Measurements from ENCODE around the gene RAD9A.

Gene RAD9A

GRCh38 chr11:67409781-67410368 is 18.1 kb downstream of the RAD9A start:
- no peak for TF ChIP-seq CTCF (IDR thresholded peaks at IDR 0.05; ENCODE audit: insufficient read depth, missing control alignments)
- FAIRE-seq, result no peak
- DNase-seq (ENCODE audit: insufficient read length, low spot score), result no peak

- no peak for FAIRE-seq
- no peak for DNase-seq (ENCODE audit: insufficient read length, low spot score)
- no peak for TF ChIP-seq CTCF (IDR thresholded peaks at IDR 0.05; ENCODE audit: insufficient read depth, missing control alignments)
Measured at GRCh38 chr11:67410369-67410831, 18.6 kb downstream of the RAD9A start.

DNA sequence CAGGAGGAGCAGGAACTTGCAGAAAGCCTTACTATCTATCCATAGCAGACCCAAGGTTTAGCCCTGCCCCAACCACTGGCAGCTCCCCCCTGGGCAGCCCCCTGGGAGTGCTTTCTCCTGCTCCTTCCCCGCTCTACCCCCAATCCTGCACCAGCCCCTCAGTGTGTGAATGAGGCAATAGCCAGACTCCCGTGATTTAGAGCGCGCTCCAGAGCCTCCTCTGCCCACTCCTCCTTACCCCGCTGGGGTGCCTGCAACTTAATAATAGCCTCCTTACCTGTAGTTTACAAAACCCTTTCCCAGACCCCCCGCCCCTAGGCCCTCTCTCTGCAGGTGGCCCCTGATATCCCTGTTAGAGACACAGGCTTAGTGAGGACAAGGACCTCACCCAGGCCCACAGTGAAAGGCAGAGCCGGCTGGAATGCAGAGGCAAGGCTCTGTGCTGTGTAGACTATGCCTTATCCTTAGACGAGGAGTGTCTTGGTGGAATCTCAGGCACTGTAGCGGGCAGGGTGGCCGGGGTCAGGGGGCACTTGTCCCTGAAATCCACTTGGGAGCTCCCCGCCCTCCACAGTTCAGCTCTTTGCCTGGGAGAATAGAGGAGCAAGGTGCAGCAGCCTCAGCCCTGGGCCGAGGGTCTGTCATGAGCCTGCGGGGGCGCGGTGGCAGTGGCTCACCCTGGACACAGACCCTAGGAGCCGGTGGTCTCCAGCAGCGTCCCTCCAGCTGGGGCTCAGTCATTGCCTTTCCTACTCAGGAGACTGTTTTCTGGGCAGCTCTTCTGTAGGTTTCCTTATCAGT is 19.4 kb downstream of the RAD9A start:
- DNase-seq (ENCODE audit: insufficient read length, low spot score) (no peak), FAIRE-seq (no peak)
- no peak for TF ChIP-seq CTCF (IDR thresholded peaks at IDR 0.05; ENCODE audit: insufficient read depth, missing control alignments)

DNA sequence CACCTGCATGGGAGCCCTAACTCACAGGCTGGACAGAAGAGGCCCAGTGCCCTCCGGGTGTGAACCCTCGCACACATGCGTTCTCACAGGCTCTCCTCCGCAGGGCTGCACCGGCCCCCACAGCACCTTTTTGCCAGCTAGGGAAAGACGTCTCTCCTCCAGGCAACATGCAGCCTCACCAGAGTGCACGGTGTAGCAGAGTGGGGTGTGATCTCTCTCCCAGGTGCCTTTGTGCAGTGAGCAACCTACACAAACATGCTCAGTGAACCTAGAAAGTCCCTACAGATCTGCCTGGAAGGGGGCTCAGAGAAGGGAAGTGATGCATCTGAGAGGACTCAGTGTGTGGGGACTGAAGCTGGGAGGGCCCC is 20.0 kb downstream of the RAD9A start:
- TF ChIP-seq CTCF (IDR thresholded peaks at IDR 0.05; ENCODE audit: insufficient read depth, missing control alignments), result no peak

DNA sequence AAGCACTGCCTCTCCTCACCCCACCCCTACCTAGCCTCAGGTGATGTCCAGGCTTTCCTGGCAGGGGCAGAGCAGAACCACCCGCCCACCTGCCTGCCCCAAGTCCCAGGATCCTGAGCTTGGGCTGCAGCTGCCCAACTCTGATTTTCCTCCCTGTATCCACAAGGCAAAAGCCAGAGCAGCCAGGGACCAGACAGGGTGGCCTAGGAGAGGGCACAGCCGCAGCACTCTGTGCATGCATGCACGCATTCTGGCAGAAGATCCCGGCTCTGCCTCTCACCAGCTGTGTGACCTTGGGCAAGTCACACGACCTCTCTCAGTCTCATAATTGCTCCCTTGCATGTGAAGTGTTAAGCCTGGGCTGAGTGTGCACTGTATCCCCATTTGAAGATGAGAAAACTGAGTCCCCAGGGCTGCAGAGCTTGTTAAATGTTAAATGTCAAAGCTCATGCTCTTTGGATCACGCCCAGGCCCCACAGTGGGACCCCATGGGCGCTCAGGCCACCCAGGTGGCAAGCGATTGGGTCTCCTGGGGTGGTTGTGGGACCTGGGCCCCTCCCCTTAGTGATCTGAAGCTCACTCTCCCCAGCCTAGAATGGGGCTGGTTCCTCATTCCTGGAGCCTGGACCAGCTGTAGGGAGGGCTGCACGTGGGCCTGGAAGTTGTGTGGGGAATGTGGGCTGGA is 20.9 kb downstream of the RAD9A start:
- FAIRE-seq (no peak), DNase-seq (ENCODE audit: insufficient read length, low spot score) (no peak)
- TF ChIP-seq CTCF (IDR thresholded peaks at IDR 0.05; ENCODE audit: insufficient read depth, missing control alignments), result no peak

More for the DNA sequence above, 20.0 kb downstream of the RAD9A start:
- no peak for DNase-seq (ENCODE audit: insufficient read length, low spot score)
- no peak for FAIRE-seq

GRCh38 chr11:67413266-67413849 is 21.6 kb downstream of the RAD9A start:
- no peak for FAIRE-seq
- no peak for DNase-seq (ENCODE audit: insufficient read length, low spot score)
- no peak for TF ChIP-seq CTCF (IDR thresholded peaks at IDR 0.05; ENCODE audit: insufficient read depth, missing control alignments)
